Tibial nerve (tissue), 4 donors: ENCODE data around the gene SLC2A4.

Source experiments
- CTCF ChIP-seq, 5 experiments: fragments of 200-600 bp in 3 of 5; fragments of 450-650 bp in 2 of 5; sonication (generic) in 3 of 5; IDR thresholded peaks; one replicate each; pipeline ENCODE4 v1.5.1; 2016 to 2019; ENCODE audit warnings: antibody characterized with exemption in 5 of 5, mild to moderate bottlenecking in 3 of 5, moderate library complexity in 2 of 5
- EP300 ChIP-seq, 2 donors: sonication (generic); formaldehyde crosslinking; IDR thresholded peaks; one replicate each; pipeline ENCODE4 v1.6.1; 2017; ENCODE audit warnings: antibody characterized with exemption in 2 of 2, mild to moderate bottlenecking in 1 of 2
- POLR2A ChIP-seq, 2 donors: fragments of 450-650 bp; IDR thresholded peaks; one replicate each; pipeline ENCODE4 v1.6.1; 2017; ENCODE audit warnings: antibody characterized with exemption in 2 of 2, mild to moderate bottlenecking in 2 of 2, moderate library complexity in 2 of 2

GRCh38 chr17:7283471-7284216, 2.1 kb downstream of the SLC2A4 start:
- no peak for TF ChIP-seq CTCF (IDR thresholded peaks at IDR 0.05)
- no peak for TF ChIP-seq POLR2A (IDR thresholded peaks at IDR 0.05)
- no peak for TF ChIP-seq EP300 (IDR thresholded peaks at IDR 0.05)
